SK-N-SH treated with all-trans-retinoic acid at 6 μM for 48 hours (cell line): ENCODE measurements around the gene ILF3.

Experiments
- ATAC-seq: fragments of 200-7000 bp; cut with Tn5 transposase; 3 replicates; pipeline ENCODE4 v1.9.1; 2020; ENCODE audit warnings: mild to moderate bottlenecking, moderate library complexity
- ARNTL ChIP-seq: fragments of 450-650 bp; formaldehyde crosslinking; IDR thresholded peaks from 2 replicates; pipeline ENCODE4 v1.5.0; 2020; ENCODE audit warnings: low read depth, mild to moderate bottlenecking, moderate library complexity, borderline replicate concordance
- CREB5 ChIP-seq: fragments of 250-450 bp; sonication (Bioruptor Pico); IDR thresholded peaks from 2 replicates; pipeline ENCODE4 v1.5.1; 2020; ENCODE audit warnings: low read depth, mild to moderate bottlenecking, moderate library complexity
- CSDC2 ChIP-seq: fragments of 250-450 bp; sonication (Bioruptor Pico); IDR thresholded peaks from 2 replicates; pipeline ENCODE4 v1.5.0; 2020; ENCODE audit warnings: mild to moderate bottlenecking, moderate library complexity
- CSRNP3 ChIP-seq: fragments of 250-450 bp; sonication (Bioruptor Pico); IDR thresholded peaks from 2 replicates; pipeline ENCODE4 v1.5.1; 2021; ENCODE audit warnings: mild to moderate bottlenecking, moderate library complexity
- ESRRG ChIP-seq: fragments of 250-450 bp; sonication (Bioruptor Pico); IDR thresholded peaks from 2 replicates; pipeline ENCODE4 v1.6.1; 2021; ENCODE audit warnings: mild to moderate bottlenecking
- ISL1 ChIP-seq: fragments of 250-450 bp; sonication (Bioruptor Pico); IDR thresholded peaks from 2 replicates; pipeline ENCODE4 v2.1.2; 2022; ENCODE audit warnings: mild to moderate bottlenecking, moderate library complexity
- OSR1 ChIP-seq: fragments of 250-450 bp; sonication (Bioruptor Pico); IDR thresholded peaks from 2 replicates; pipeline ENCODE4 v1.8.0; 2022; ENCODE audit warnings: moderate library complexity, mild to moderate bottlenecking, inconsistent platforms
- PATZ1 ChIP-seq: fragments of 250-450 bp; sonication (Bioruptor Pico); IDR thresholded peaks from 2 replicates; pipeline ENCODE4 v1.8.0; 2020; ENCODE audit warnings: mild to moderate bottlenecking, moderate library complexity, borderline replicate concordance
- POU6F1 ChIP-seq: fragments of 250-450 bp; sonication (Bioruptor Pico); IDR thresholded peaks from 2 replicates; pipeline ENCODE4 v1.8.0; 2021; ENCODE audit warnings: low read depth, mild to moderate bottlenecking, moderate library complexity, borderline replicate concordance
- PPARA ChIP-seq: fragments of 250-450 bp; sonication (Bioruptor Pico); IDR thresholded peaks from 2 replicates; pipeline ENCODE4 v1.5.0; 2020; ENCODE audit warnings: mild to moderate bottlenecking, borderline replicate concordance
- RARB ChIP-seq: fragments of 250-450 bp; sonication (Bioruptor Pico); IDR thresholded peaks from 2 replicates; pipeline ENCODE4 v1.8.0; 2021; ENCODE audit warnings: mild to moderate bottlenecking, moderate library complexity
- TCF4 ChIP-seq: fragments of 250-450 bp; sonication (Bioruptor Pico); IDR thresholded peaks from 2 replicates; pipeline ENCODE4 v1.8.0; 2021; ENCODE audit warnings: mild to moderate bottlenecking, moderate library complexity, borderline replicate concordance
- TOX ChIP-seq: fragments of 250-450 bp; sonication (Bioruptor Pico); IDR thresholded peaks from 2 replicates; pipeline ENCODE4 v1.8.0; 2021; ENCODE audit warnings: mild to moderate bottlenecking, moderate library complexity, borderline replicate concordance
- TSHZ2 ChIP-seq: fragments of 250-450 bp; sonication (Bioruptor Pico); IDR thresholded peaks from 2 replicates; pipeline ENCODE4 v1.5.0; 2020; ENCODE audit warnings: mild to moderate bottlenecking, moderate library complexity
- ZC3H10 ChIP-seq: fragments of 250-450 bp; sonication (Bioruptor Pico); IDR thresholded peaks from 2 replicates; pipeline ENCODE4 v1.5.1; 2021; ENCODE audit warnings: mild to moderate bottlenecking, moderate library complexity
- ZFP30 ChIP-seq: fragments of 450-650 bp; formaldehyde crosslinking; IDR thresholded peaks from 2 replicates; pipeline ENCODE4 v1.5.0; 2022; ENCODE audit warnings: mild to moderate bottlenecking, moderate library complexity
- ZNF565 ChIP-seq: fragments of 450-650 bp; formaldehyde crosslinking; conservative IDR thresholded peaks from 2 replicates; pipeline ENCODE4 v1.5.0; 2020; ENCODE audit warnings: low read depth, mild to moderate bottlenecking, moderate library complexity
- ZNF70 ChIP-seq: fragments of 450-650 bp; formaldehyde crosslinking; IDR thresholded peaks from 2 replicates; pipeline ENCODE4 v1.5.0; 2020; ENCODE audit warnings: mild to moderate bottlenecking, moderate library complexity

The ILF3 gene

GRCh38 chr19:10612499-10613119, 41.5 kb upstream of the ILF3 start:
- TF ChIP-seq CSRNP3 (CRISPR knock-in tag) (no peak), RARB (no peak), TOX (CRISPR knock-in tag) (no peak), ZNF565 (no peak), TCF4 (CRISPR knock-in tag) (no peak), ZNF70 (no peak), CREB5 (CRISPR knock-in tag) (no peak), PPARA (no peak), ZFP30 (no peak)
- ATAC-seq: no peak

- no peak for ATAC-seq
- TF ChIP-seq ZFP30 (no peak), PATZ1 (CRISPR knock-in tag) (no peak), PPARA (no peak), TCF4 (CRISPR knock-in tag) (no peak), RARB (no peak), CSRNP3 (CRISPR knock-in tag) (no peak), POU6F1 (CRISPR knock-in tag) (no peak), ISL1 (CRISPR knock-in tag) (no peak), OSR1 (CRISPR knock-in tag) (no peak), ZC3H10 (CRISPR knock-in tag) (no peak), ESRRG (CRISPR knock-in tag) (no peak), ARNTL (CRISPR knock-in tag) (no peak), CSDC2 (CRISPR knock-in tag) (no peak), ZNF565 (no peak), ZNF70 (no peak), TSHZ2 (CRISPR knock-in tag) (no peak), TOX (CRISPR knock-in tag) (no peak)
Measured at GRCh38 chr19:10615429-10616023, 38.6 kb upstream of the ILF3 start.
